Activated CD4-positive, alpha-beta T cell treated with anti-CD3 and anti-CD28 coated beads, Interleukin-2, amount 50 U/mL, for 4 hours (primary cell): Measurements from ENCODE around the gene TRPM5.

Experiments
- DNase-seq, 2 experiments: peaks; one replicate each; pipeline ENCODE4 v3.0.0-alpha.2; 2020

The TRPM5 gene

GRCh38 chr11:2420502-2421225, 23.6 kb downstream of the TRPM5 start:
- DNase-seq: peak; percentile 63 to 65

- peak; percentile 42 to 47 for DNase-seq
These were observed 24.4 kb downstream of the TRPM5 start for GRCh38 chr11:2419638-2420501.

- no peak for DNase-seq
These were observed 25.5 kb downstream of the TRPM5 start for GRCh38 chr11:2418693-2419360.

GRCh38 chr11:2417856-2418692, 26.2 kb downstream of the TRPM5 start:
- no peak for DNase-seq

- DNase-seq: no peak
These were observed 27.5 kb downstream of the TRPM5 start for GRCh38 chr11:2416765-2417164.

GRCh38 chr11:2415601-2416380, 28.5 kb downstream of the TRPM5 start:
- no peak for DNase-seq

GRCh38 chr11:2415171-2415570, 29.1 kb downstream of the TRPM5 start:
- DNase-seq: no peak

GRCh38 chr11:2414616-2415015, 29.7 kb downstream of the TRPM5 start:
- no peak for DNase-seq

GRCh38 chr11:2413742-2414579, 30.4 kb downstream of the TRPM5 start:
- DNase-seq: no peak

GRCh38 chr11:2412323-2412722, 32.0 kb downstream of the TRPM5 start:
- no peak for DNase-seq

- no peak for DNase-seq
These were observed 32.6 kb downstream of the TRPM5 start for GRCh38 chr11:2411446-2412305.

GRCh38 chr11:2410616-2411015, 33.7 kb downstream of the TRPM5 start:
- no peak for DNase-seq

- no peak for DNase-seq
These were observed 34.5 kb downstream of the TRPM5 start for GRCh38 chr11:2409611-2410468.

GRCh38 chr11:2409126-2409525, 35.2 kb downstream of the TRPM5 start:
- no peak for DNase-seq

GRCh38 chr11:2408671-2409070, 35.6 kb downstream of the TRPM5 start:
- no peak for DNase-seq

GRCh38 chr11:2406878-2407410, 37.4 kb downstream of the TRPM5 start:
- no peak for DNase-seq

GRCh38 chr11:2406451-2406850, 37.9 kb downstream of the TRPM5 start:
- no peak for DNase-seq

- DNase-seq: no peak
These were observed 39.5 kb downstream of the TRPM5 start for GRCh38 chr11:2404735-2405196.
